HepG2 (cell line): Measurements from ENCODE around the gene ATOSB. TPM values are rescaled to one million over a fixed set of nuclear protein-coding genes. Genes with fewer than 3 reads are reported as not detected.
A peak's percentile ranks its signal among the peaks of the same experiment; 100 is the strongest.

ENCODE experiments used
- ATRX ChIP-seq: sonication (generic); formaldehyde crosslinking; IDR thresholded peaks from 2 replicates; pipeline ENCODE4 v1.4.0; 2020; ENCODE audit warnings: missing genetic modification reagents, borderline replicate concordance
- CEBPG ChIP-seq: IDR thresholded peaks from 2 replicates; pipeline ENCODE4 v1.6.1; 2016
- EED ChIP-seq: sonication (generic); formaldehyde crosslinking; IDR thresholded peaks from 2 replicates; pipeline ENCODE4 v1.5.0; 2020; ENCODE audit warnings: mild to moderate bottlenecking, missing genetic modification reagents
- GATAD2A ChIP-seq: IDR thresholded peaks from 2 replicates; pipeline ENCODE4 v1.6.1; 2016
- HDAC6 ChIP-seq: fragments of 200-600 bp; sonication (generic); IDR thresholded peaks from 2 replicates; pipeline ENCODE4 v1.7.0; 2017; ENCODE audit warnings: mild to moderate bottlenecking, antibody characterized with exemption, low read length, low read depth
- HOXA5 ChIP-seq: sonication (generic); formaldehyde crosslinking; IDR thresholded peaks from 2 replicates; pipeline ENCODE4 v1.4.0; 2020; ENCODE audit warnings: missing genetic modification reagents
- JUNB ChIP-seq: sonication (generic); formaldehyde crosslinking; IDR thresholded peaks from 2 replicates; pipeline ENCODE4 v1.8.0; 2022; ENCODE audit warnings: missing genetic modification reagents, mild to moderate bottlenecking, borderline replicate concordance
- MAF1 ChIP-seq: sonication (generic); formaldehyde crosslinking; IDR thresholded peaks from 2 replicates; pipeline ENCODE4 v1.5.0; 2020; ENCODE audit warnings: missing genetic modification reagents, borderline replicate concordance
- MAFF ChIP-seq: IDR thresholded peaks from 2 replicates; pipeline ENCODE4 v1.6.1; 2011; ENCODE audit warnings: low read depth, low read length, improper control_type of control experiment
- MEIS2 ChIP-seq: sonication (generic); formaldehyde crosslinking; IDR thresholded peaks from 2 replicates; pipeline ENCODE4 v1.9.0; 2021; ENCODE audit warnings: mild to moderate bottlenecking, missing genetic modification reagents
- NCOR1 ChIP-seq: fragments of 200-600 bp; sonication (generic); IDR thresholded peaks from 2 replicates; pipeline ENCODE4 v1.7.0; 2017; ENCODE audit warnings: antibody characterized with exemption, low read length, borderline replicate concordance
- NFKBIZ ChIP-seq: IDR thresholded peaks from 2 replicates; pipeline ENCODE4 v1.6.1; 2018; ENCODE audit warnings: missing genetic modification reagents, missing compliant biosample characterization
- NKX3-1 ChIP-seq: sonication (generic); formaldehyde crosslinking; IDR thresholded peaks from 2 replicates; pipeline ENCODE4 v1.5.0; 2020; ENCODE audit warnings: missing genetic modification reagents
- NR2F1 ChIP-seq, 2 experiments: fragments of 450-650 bp in 1 of 2; formaldehyde crosslinking in 1 of 2; IDR thresholded peaks; 2 replicates each; pipeline versions ENCODE4 v1.5.0 to v1.6.1; 2016 to 2020; ENCODE audit warnings: mild to moderate bottlenecking in 1 of 2, missing compliant biosample characterization in 1 of 2, missing genetic modification reagents in 1 of 2, moderate library complexity in 1 of 2
- SAP130 ChIP-seq: IDR thresholded peaks from 2 replicates; pipeline ENCODE4 v1.6.1; 2016; ENCODE audit warnings: low read depth
- SP140L ChIP-seq: sonication (generic); formaldehyde crosslinking; IDR thresholded peaks from 2 replicates; pipeline ENCODE4 v1.4.0; 2020; ENCODE audit warnings: missing genetic modification reagents, borderline replicate concordance
- TBX2 ChIP-seq: sonication (generic); formaldehyde crosslinking; IDR thresholded peaks from 2 replicates; pipeline ENCODE4 v1.5.0; 2020; ENCODE audit warnings: missing genetic modification reagents, mild to moderate bottlenecking, borderline replicate concordance
- ZFP41 ChIP-seq: sonication (generic); formaldehyde crosslinking; IDR thresholded peaks from 2 replicates; pipeline ENCODE4 v1.4.0; 2020; ENCODE audit warnings: mild to moderate bottlenecking, missing genetic modification reagents, borderline replicate concordance
- ZIK1 ChIP-seq: sonication (generic); formaldehyde crosslinking; IDR thresholded peaks from 2 replicates; pipeline ENCODE4 v1.5.0; 2020; ENCODE audit warnings: mild to moderate bottlenecking, low read depth, missing genetic modification reagents, borderline replicate concordance
- ZNF235 ChIP-seq: sonication (generic); formaldehyde crosslinking; IDR thresholded peaks from 2 replicates; pipeline ENCODE4 v1.8.1; 2023; ENCODE audit warnings: mild to moderate bottlenecking, missing genetic modification reagents, borderline replicate concordance
- ZNF3 ChIP-seq: IDR thresholded peaks from 2 replicates; pipeline ENCODE4 v1.7.0; 2017; ENCODE audit warnings: inconsistent platforms
- ZNF572 ChIP-seq: sonication (generic); formaldehyde crosslinking; IDR thresholded peaks from 2 replicates; pipeline ENCODE4 v1.5.1; 2020; ENCODE audit warnings: mild to moderate bottlenecking, missing genetic modification reagents
- ZNF747 ChIP-seq: sonication (generic); formaldehyde crosslinking; IDR thresholded peaks from 2 replicates; pipeline ENCODE4 v1.8.1; 2023; ENCODE audit warnings: missing genetic modification reagents, mild to moderate bottlenecking, borderline replicate concordance
- ZNF788 ChIP-seq: sonication (generic); formaldehyde crosslinking; IDR thresholded peaks from 2 replicates; pipeline ENCODE4 v1.5.0; 2020; ENCODE audit warnings: mild to moderate bottlenecking, missing genetic modification reagents, borderline replicate concordance
- polyA plus RNA-seq, 8 experiments: library from polyadenylated mRNA; depleted of rRNA in 3 of 8; stranded (reverse) in 7 of 8; unstranded in 1 of 8; fragments of >200 nt; fragmentation: Illumina TruSeq in 4 of 8; extraction: Trizol in 4 of 8; gene quantifications; 2 replicates each; pipeline versions ENCODE4 v1.2.1 to v1.2.3, GENCODE V29; 2011 to 2016; ENCODE audit warnings: low read depth in 4 of 8, missing spikeins in 1 of 8, mixed read lengths in 1 of 8; ENCODE audit not compliant: insufficient read depth in 1 of 8
- total RNA-seq, 5 experiments: library from RNA; depleted of rRNA; stranded (reverse); fragments of >200 nt; fragmentation: Illumina TruSeq; extraction: Trizol; gene quantifications; 2 replicates each; pipeline ENCODE4 v1.2.3, GENCODE V29; 2016; ENCODE audit warnings: low read depth in 1 of 5
- TF ChIP-seq, protein P1 (sequence below): sonication (generic); formaldehyde crosslinking; IDR thresholded peaks from 2 replicates; pipeline ENCODE4 v1.8.0; 2022; ENCODE audit warnings: mild to moderate bottlenecking, missing genetic modification reagents
- TF ChIP-seq, protein P2 (sequence below): IDR thresholded peaks from 2 replicates; pipeline ENCODE4 v1.6.1; 2016
- TF ChIP-seq, protein P3 (sequence below): sonication (generic); formaldehyde crosslinking; IDR thresholded peaks from 2 replicates; pipeline ENCODE4 v1.5.1; 2020; ENCODE audit warnings: missing genetic modification reagents, mild to moderate bottlenecking, borderline replicate concordance

Gene ATOSB
- total and polyA plus RNA-seq, 2 of the 13 experiments (the other 11 are each of a cell fraction or from before 2014, with no cell fraction given), result 1.9 to 6.4 TPM

DNA sequence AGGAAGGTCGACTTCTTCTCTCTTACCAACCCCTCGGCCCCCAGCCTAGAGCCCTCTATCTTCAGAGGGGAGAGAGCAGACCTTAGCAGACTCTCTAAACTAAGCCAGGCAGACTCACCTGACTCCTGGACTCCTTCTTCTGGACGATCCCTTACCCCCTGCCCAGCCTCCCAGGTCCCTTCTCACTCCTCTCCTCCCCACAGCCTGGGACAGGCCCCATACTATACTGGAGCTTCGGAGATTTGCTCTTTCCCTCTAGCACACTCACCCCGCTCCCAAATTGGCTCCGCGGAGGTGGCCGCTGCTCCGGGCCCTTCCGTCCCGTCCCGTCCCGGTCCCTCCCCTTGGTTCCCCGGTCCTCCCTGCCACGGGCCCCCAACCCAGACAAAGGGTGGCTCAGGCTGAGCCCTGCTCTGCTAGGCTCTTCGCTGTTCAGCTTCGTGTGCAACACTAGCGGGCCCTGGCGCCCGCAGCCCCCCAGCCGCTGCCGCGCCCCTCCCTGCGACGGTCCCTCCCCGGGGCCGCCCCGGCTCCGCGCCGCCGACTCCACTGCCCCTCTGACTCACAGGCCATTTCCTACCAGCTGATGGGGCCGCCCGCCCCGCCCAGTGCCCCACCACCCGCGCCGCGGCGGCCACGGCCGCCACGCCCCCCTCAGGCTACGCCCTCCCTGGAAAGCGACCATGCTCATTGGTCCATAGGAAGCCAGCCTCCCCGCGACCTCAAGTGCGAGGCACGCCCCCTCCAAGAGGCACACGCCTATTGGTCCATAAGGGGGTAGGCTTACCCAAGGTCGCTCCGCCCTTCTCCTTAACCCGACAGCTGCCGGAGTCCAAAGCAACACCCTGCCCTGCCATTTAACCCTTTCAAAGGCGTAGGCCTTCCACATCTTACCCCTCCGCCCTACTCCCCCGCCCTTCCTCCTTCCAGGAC lies 4.4 kb downstream of the ATOSB start (continued):
- peak; percentile 58 for TF ChIP-seq GATAD2A (CRISPR knock-in tag)
- no peak for TF ChIP-seq HOXA5 (CRISPR knock-in tag)
- 0 out of 2 replicates have a peak, but pooled peaks have one; percentile 55 for TF ChIP-seq EED (CRISPR knock-in tag)
- TF ChIP-seq, protein P1, sequence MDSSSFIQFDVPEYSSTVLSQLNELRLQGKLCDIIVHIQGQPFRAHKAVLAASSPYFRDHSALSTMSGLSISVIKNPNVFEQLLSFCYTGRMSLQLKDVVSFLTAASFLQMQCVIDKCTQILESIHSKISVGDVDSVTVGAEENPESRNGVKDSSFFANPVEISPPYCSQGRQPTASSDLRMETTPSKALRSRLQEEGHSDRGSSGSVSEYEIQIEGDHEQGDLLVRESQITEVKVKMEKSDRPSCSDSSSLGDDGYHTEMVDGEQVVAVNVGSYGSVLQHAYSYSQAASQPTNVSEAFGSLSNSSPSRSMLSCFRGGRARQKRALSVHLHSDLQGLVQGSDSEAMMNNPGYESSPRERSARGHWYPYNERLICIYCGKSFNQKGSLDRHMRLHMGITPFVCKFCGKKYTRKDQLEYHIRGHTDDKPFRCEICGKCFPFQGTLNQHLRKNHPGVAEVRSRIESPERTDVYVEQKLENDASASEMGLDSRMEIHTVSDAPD (CRISPR knock-in tag), result no peak
- no peak for TF ChIP-seq ZNF3
- TF ChIP-seq NKX3-1 (CRISPR knock-in tag), result no peak
- no peak for TF ChIP-seq ZNF788 (CRISPR knock-in tag)
- TF ChIP-seq ZNF572, result no peak
- no peak for TF ChIP-seq ZIK1 (CRISPR knock-in tag)
- TF ChIP-seq, protein P2, sequence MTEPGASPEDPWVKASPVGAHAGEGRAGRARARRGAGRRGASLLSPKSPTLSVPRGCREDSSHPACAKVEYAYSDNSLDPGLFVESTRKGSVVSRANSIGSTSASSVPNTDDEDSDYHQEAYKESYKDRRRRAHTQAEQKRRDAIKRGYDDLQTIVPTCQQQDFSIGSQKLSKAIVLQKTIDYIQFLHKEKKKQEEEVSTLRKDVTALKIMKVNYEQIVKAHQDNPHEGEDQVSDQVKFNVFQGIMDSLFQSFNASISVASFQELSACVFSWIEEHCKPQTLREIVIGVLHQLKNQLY (CRISPR knock-in tag), result no peak
- TF ChIP-seq MAF1 (CRISPR knock-in tag), result no peak
- peak; percentile 41; the same call in 1 of the 2 replicates for TF ChIP-seq NCOR1
- TF ChIP-seq MEIS2 (CRISPR knock-in tag), result no peak
- TF ChIP-seq ZNF747 (CRISPR knock-in tag), result no peak
- no peak for TF ChIP-seq ZFP41 (CRISPR knock-in tag)
- TF ChIP-seq TBX2 (CRISPR knock-in tag), result no peak
- TF ChIP-seq JUNB, result no peak
- TF ChIP-seq, protein P3, sequence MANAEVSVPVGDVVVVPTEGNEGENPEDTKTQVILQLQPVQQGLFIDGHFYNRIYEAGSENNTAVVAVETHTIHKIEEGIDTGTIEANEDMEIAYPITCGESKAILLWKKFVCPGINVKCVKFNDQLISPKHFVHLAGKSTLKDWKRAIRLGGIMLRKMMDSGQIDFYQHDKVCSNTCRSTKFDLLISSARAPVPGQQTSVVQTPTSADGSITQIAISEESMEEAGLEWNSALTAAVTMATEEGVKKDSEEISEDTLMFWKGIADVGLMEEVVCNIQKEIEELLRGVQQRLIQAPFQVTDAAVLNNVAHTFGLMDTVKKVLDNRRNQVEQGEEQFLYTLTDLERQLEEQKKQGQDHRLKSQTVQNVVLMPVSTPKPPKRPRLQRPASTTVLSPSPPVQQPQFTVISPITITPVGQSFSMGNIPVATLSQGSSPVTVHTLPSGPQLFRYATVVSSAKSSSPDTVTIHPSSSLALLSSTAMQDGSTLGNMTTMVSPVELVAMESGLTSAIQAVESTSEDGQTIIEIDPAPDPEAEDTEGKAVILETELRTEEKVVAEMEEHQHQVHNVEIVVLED, result 0 out of 2 replicates have a peak, but pooled peaks have one; percentile 24
- no peak for TF ChIP-seq HDAC6
- no peak for TF ChIP-seq NFKBIZ (CRISPR knock-in tag)
- TF ChIP-seq SAP130 (CRISPR knock-in tag), result peak; percentile 93
- no peak for TF ChIP-seq SP140L (CRISPR knock-in tag)
- TF ChIP-seq ATRX, result no peak
- no peak for TF ChIP-seq MAFF
- TF ChIP-seq ZNF235 (CRISPR knock-in tag), result no peak
- no peak for TF ChIP-seq CEBPG (CRISPR knock-in tag)
- no peak for TF ChIP-seq NR2F1 (CRISPR knock-in tag; IDR thresholded peaks at IDR 0.05)
